Measurements from ENCODE around the gene GNPNAT1. TPM values are rescaled to one million over a fixed set of nuclear protein-coding genes. Genes with fewer than 3 reads are reported as not detected.

GNPNAT1 gene
- polyA plus RNA-seq (ENCODE audit: insufficient read length in 4 of 4), result 10 to 100 TPM; 26.9 to 35.3 (median 31.6) TPM

DNA sequence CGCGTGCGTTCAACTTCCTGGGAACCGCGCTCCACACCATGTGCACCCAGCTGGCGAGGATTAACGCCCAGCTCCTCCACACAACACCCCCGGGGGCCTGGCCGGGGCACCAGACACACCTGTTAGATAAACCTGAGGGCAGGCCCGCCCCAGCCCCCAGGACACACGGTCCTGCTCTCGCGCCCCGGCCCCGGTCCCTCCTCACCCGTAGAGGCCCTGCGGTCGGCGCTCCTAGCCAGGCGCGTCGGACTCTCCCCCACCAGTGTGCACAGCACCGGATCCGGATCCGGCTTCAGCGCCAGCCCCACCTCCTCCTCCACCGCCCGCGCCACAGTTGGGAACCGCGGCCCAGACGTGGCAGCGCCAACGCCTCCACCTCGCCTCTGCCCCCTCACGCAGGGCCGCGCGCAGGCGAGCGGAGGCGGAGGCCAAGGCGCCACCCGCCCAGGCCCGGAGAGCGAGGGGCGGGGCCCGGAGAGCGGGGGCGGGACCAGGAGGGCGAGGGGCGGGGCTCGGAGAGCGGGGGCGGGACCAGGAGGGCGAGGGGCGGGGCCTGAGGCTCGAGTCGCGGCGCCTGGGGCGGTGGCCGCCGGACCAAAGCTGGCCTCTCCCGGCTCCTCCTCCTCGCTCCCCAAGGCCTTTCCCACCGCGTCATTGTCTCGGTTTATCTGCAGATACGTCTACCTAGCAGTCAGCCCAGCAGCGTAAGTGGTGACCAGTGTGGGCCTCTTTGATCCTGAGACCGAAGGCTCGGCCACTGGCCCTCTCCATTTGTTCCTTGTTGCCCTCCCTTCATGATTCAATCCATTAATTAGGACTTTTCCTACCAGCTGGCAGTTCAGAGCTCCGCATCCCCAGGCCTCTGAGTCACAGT is at the start of gene GNPNAT1:
TSS of gene GNPNAT1 (minus strand) at position 385 of the 874 bp plus-strand sequence. CDS start 6,957 bp downstream, outside the sequence.
- peak; percentile 52 to 66 (median 62) for DNase-seq (ENCODE audit: low read depth in 4 of 4, low spot score in 2 of 4)

DNA sequence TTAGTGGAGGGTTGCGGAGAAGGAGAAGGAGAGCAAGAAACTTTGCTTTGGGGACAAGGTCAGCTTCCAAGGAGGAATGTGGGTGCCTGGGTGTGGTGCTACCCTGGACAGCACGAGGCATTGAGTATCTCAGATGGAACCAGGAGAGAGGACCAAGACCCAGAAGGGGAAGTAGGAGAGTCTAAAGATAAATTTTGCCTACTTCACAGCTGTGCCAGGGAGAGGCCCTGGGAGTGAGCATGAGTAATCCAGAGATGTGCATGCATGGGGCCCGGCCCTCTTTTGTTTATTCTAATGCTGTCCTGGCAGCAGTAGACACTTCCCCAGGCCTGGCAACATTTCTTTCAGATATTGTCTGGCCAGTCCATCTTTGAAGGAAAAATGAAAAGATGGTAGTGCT is 49.5 kb upstream of the GNPNAT1 start:
- no peak for DNase-seq (ENCODE audit: low read depth in 4 of 4, low spot score in 2 of 4)

DNA sequence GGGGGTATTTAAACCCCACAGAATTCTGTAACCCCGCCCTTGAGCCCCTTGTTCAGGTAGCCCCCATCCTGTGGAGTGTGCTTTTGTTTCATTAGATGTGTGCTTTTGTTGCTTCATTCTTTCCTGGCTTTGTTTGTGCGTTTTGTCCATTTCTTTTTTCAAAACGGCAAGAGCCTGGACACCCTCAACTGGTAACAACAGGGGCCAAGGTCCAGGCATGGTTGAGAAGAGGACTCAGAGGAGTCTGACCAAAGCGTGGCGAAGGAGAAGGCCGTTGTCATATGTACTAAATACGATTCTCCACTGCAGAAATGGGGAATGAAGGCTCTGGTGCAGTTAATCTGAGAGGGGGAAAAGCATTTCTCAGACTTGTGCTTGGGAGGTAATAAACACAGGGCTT is 46.0 kb upstream of the GNPNAT1 start:
- no peak for DNase-seq (ENCODE audit: low read depth in 4 of 4, low spot score in 2 of 4)

DNA sequence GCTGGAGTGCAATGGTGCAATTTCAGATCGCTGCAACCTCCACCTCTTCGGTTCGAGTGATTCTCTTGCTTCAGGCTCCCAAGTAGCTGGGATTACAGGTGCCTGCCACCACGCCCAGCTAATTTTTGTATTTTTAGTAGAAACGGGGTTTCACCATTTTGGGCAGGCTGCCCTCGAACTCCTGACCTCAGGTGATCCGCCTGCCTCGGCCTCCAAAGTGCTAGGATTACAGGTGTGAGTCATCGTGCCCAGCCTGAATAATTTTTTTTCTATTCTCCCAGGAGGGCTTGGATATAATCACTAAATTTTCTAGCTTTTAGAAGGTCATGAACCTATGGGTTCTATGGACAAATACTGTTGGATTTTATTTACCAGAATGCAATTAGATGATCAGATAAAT is 44.7 kb upstream of the GNPNAT1 start:
- DNase-seq (ENCODE audit: low read depth in 4 of 4, low spot score in 2 of 4), result no peak

DNA sequence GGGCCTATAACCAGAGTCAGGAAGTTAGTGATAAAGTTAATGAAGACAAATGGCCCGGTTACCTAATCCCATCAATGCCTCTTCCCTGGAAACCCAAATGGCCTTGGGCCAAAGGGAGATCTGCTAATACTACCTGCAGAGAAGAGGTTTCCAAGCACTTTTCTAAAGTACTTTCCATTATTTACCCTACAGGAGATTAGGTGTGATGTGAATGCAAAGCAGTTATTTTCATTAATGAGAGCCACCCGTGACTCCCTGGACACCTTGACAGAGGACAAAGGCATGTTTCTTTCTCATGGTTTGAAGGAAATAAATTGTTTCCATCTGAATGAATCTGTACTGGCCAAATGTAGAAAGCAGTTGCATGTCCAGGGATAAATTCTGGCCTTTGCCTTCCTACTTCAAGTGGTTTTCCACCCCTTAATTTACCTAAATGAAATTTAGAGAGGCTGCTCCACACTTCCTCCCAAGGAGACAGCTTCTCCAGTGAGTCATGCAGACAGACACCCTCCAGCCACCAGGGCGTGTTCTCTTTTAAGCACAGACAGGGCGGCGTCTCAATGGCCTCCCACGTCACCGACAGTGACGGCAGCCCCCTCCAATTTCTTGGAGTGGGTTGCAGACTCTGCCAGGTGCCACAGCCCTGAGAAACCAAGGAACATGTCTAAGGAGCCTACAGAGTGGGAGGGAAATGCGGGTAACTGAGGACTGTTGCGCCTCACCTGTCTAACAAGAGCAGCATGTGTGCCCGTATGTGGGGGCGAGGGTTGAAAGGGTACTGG is 43.9 kb upstream of the GNPNAT1 start:
- no peak for DNase-seq (ENCODE audit: low read depth in 4 of 4, low spot score in 2 of 4)

DNA sequence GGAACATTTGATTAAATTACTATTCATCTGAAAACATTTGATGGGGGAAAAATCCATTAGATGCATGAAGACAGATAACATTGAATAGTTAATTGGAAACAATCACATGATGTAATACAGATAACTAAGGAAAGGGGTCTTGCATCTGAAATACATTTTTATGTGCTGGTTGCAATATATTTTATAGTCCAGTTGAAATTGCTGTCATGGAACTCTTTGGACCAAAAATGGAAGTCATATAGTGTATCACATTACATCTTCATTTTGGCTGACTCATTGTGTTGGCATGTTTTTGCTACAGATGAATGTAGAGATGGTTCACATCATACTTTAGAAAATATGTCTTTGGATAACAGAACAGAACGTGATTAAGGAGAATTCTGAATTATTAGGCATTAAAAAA is 43.0 kb upstream of the GNPNAT1 start:
- DNase-seq (ENCODE audit: low read depth in 4 of 4, low spot score in 2 of 4), result no peak

DNA sequence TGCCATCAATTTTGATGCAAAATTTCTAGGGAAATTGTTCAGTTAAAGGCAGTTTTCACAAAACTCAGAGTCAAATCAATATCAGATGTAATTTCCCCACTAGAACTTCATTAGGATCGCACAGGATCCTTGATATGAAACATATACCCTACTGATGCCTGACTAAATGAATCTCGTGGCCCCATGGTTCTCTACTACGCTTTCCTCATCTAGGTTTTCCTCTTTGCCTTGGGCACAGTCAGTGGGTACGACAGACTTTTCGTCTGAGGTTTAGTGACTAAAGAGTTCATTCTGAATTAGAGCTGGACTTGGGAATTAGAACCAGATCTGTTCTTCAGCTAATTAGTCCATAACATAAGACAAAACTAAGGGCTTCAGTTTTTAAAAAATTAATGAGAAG is 42.5 kb upstream of the GNPNAT1 start:
- no peak for DNase-seq (ENCODE audit: low read depth in 4 of 4, low spot score in 2 of 4)

DNA sequence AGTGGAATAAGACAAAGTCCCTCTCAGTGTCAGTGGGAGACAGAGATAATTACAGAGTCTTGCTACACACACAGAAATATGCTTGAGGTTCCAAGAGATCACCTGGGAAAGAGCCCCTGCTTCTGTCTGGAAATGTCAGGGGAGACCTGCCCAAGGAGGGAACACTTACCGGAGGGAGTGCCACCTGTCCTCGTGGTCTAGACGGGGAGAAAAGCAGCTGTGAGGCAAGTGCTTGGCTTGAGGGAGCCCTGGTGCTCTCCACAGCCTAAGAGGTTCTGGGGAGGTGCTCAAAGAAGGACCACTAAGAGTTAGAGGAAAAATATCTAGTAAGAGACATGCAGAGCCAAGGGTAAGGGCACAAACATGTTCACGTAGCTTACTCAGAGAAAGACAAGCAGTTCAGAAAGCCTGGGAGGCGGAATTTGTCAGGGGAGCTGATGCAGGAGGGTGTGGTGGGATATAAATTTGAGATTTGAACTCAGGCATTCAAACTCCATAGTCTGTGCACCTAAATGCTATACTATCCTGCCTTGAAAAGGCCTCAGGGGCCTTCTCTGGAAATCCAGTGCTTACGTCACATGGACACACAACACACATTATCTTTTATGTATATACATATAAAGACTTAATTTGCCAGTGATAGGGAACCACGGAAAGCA is 38.2 kb upstream of the GNPNAT1 start:
- no peak for DNase-seq (ENCODE audit: low read depth in 4 of 4, low spot score in 2 of 4)

DNA sequence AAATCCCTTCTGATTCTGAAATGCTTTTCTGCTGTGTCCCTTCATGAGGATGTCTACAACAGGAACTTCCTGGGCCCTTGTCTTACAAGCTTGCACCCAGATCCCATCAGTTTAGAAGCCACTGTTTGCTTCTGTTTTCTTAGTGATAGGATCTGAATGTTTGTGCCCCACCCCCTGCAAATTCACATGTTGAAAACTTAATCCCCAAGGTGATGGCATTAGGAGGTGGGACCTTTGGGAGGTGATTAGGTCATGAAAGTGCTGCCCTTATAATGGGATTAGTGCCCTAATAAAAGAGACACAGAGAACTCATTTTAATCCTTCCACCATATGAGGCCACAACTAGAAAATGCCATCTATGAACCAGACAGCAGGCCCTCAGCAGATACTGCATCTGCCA is 36.0 kb upstream of the GNPNAT1 start:
- no peak for DNase-seq (ENCODE audit: low read depth in 4 of 4, low spot score in 2 of 4)

DNA sequence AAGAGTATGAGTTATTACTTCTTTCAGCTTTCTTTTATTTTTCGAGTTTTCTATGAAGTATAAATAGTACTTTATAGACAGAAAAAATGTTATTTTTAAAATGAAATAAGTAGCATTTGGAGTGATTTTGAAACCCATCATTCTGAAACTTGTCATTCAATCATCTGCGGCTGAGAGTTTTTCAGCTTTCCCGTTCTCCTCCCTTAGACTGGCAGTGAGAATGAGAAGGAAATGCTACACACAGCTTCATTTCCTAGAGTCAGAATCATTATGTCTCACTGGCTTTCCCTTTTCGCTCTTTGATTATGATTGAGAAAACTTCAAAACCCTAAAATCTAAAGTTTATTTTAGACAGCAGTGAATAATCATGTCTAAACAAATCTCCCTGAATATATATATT is 33.7 kb upstream of the GNPNAT1 start:
- DNase-seq (ENCODE audit: low read depth in 4 of 4, low spot score in 2 of 4), result no peak

DNA sequence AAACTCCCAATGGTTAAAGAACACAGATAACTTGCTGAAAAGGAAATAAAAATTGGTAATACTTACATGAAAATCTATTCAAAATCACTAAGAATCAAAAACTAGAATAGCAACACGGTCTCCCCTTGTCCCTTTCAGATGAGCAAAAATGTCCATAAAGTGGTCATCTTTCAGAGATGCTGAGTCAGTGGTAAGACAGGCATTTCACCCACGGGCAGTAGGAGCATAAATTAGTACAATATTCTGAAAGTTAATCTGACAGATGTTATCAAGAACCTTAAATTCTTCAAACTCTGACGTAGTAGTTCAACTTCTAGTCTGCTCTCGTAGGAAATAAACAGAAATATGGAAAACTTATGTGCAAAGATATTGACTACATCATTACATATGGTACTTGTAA is 33.1 kb upstream of the GNPNAT1 start:
- no peak for DNase-seq (ENCODE audit: low read depth in 4 of 4, low spot score in 2 of 4)

DNA sequence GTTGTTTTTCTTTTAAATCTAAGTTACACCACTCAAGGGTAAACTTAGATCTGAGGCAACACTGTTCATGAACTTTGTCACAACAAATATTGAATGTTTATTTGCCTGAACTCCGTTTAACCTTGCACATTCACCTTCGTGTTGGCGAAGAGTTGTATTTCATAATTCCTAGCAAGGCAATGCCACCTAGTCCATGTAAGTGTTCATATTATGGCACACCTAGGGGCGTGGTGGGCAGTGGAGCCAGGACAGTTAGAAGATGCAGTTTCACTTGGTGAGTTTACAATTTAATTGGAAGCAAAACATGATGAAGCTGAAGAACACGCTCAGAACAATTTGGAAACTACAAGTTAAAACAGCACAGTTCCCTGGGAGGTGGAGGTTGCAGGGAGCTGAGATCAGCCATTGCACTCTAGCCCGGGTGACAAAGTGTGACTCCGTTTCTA is 30.4 kb upstream of the GNPNAT1 start:
- no peak for DNase-seq (ENCODE audit: low read depth in 4 of 4, low spot score in 2 of 4)

DNA sequence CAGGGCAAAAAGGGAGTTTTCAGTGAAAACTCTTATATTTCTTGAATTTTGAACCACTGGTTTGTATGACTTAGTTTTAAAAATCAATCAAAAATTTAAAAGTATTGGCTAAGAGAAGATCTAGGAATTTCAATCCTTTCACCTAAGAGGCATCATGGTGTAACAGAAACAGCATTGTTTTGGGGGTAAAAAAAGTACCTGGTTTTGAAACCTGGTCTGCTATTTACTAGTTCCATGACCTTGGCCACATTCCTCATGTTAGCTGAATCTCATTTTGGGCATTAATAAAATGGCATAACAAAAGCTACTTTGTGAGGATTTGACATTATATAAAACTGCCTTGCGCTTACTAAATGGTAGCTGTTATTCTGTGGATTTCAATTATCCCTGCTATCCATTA is 16.7 kb upstream of the GNPNAT1 start:
- no peak for DNase-seq (ENCODE audit: low read depth in 4 of 4, low spot score in 2 of 4)

DNA sequence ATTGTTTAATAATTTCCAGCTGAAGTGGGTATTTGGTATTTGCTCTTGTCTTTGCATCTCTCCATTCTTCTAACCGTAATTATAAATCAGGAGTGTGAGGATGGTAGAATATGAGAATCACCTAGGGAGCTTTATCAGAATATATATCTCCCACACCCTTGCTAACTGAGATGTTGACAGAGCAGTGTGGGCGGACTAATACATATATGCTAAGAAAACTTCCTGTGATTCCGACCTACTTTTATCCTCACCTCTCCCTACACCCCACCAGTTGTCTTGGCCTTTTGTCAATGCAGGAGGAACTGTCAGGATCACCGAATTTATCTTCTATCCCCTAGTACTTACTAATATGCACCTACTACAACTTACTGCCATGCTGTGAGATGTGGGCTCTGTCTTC is 14.7 kb upstream of the GNPNAT1 start:
- no peak for DNase-seq (ENCODE audit: low read depth in 4 of 4, low spot score in 2 of 4)

DNA sequence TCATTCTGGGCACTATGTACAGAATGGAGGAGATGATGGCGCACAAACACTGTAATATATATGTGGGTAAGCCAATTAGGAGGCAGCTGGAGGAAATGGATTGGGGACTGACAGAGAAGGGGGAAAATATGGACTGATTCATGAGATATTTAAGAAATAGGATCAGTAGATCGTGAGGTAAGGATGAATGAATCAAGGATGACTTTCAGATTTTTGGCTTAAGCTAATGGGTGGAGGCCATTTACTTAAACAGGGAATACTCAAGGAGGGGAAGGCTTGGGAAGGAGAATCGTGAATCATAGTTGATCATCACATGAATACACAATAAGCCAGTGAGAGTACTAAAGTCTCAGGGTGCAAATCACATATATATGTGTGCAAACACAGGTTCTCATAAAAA is 11.2 kb upstream of the GNPNAT1 start:
- DNase-seq (ENCODE audit: low read depth in 4 of 4, low spot score in 2 of 4), result no peak

DNA sequence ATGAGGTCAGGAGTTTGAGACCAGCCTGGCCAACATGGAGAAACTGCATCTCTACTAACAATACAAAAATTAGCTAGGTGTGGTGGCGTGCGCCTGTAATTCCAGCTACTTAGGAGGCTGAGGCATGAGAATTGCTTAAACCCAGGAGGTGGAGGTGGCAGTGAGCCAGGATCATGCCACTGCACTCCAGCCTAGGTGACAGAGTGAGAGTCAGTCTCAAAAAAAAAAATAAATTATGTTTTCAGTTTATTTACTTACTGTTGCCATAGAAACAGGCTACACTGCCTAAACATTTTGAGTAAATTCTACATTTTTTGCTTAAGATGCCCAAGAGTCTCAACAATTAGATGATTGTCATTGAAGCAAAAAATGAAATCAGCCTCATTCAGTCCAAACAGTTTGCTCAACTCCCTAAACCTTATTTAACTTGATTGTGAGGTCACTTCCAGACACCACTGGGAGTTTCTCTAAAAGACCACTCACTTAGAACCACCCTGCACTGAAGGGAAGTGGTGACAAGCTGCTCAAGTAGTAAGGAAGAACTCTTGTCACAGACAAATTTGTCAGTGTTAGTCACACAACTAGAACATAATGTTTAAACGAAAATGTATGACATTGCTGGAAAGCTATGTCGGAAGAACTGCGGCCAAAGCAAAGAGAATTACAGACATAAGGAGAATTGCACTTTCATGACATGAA is 9.8 kb upstream of the GNPNAT1 start:
- no peak for DNase-seq (ENCODE audit: low read depth in 4 of 4, low spot score in 2 of 4)

DNA sequence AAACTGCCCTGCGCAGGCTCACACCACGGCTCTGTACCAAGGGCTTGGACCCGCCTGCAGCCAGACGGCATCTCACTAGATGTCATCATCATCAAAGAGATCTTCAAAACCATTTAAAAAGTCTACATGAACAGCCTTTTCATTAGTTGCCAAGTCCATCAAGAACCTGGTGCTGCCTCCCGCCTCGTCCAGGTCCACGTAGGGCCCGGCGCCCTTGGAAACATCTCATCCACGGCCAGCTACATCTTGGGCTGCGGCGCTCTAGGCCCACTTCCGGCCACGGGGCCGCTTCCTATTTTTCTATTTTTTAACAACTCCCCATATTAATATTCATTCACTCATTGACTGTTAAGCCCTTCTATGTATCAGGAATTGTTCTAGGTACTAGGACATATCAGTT is 7.4 kb upstream of the GNPNAT1 start:
- DNase-seq (ENCODE audit: low read depth in 4 of 4, low spot score in 2 of 4), result no peak

DNA sequence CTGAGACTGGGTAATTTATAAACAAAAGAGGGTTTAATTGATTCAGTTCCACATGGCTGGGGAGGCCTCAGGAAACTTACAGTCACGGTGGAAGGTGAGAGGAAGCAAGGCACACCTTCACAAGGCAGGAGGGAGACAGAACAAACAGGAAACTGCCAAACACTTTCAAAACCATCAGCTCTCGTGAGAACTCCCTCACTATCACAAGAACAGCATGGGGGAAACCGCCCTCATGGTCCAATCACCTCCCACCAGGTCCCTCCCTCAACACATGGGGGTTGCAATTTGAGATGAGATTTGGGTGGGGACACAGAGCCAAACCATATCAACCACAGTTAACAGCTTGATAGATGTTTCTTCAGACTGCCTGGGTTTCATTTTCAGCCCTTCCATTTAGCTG is 6.2 kb upstream of the GNPNAT1 start:
- no peak for DNase-seq (ENCODE audit: low read depth in 4 of 4, low spot score in 2 of 4)

DNA sequence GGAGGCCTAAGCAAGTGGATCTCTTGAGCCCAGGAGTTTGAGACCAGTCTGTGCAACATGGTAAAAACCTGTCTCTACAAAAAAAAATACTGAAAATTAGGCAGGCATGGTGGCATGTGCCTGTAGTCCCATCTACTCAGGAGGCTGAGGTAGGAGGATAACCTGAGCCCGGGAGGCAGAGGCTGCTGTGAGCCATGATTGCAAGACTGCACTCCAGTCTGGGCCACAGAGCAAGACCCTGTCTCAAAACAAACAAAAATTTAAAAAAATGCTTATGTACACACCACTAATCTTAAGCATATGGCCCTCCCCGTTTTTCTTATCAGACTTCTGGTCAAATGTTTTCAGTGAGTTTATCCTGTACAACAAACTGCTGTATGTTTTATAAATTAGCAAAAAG is 1.7 kb upstream of the GNPNAT1 start:
- DNase-seq (ENCODE audit: low read depth in 4 of 4, low spot score in 2 of 4), result no peak

DNA sequence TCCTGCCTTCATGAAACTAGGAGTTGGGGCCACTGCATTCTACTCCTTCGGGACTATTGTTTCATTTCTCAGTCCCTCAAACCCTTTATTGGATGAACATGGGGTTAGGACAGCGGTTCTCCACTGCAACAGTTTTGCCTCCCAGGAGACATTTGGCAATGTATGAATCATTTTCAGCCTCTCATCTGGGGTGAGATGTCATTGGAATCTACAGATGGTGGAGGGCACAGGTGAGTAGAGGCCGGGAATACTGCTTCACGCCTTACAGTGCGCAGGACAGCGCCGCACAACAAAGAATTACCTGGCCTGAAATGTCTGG is 649 bp upstream of the GNPNAT1 start:
- DNase-seq (ENCODE audit: low read depth in 4 of 4, low spot score in 2 of 4), result peak in 1 of 4 donors; percentile 45

DNA sequence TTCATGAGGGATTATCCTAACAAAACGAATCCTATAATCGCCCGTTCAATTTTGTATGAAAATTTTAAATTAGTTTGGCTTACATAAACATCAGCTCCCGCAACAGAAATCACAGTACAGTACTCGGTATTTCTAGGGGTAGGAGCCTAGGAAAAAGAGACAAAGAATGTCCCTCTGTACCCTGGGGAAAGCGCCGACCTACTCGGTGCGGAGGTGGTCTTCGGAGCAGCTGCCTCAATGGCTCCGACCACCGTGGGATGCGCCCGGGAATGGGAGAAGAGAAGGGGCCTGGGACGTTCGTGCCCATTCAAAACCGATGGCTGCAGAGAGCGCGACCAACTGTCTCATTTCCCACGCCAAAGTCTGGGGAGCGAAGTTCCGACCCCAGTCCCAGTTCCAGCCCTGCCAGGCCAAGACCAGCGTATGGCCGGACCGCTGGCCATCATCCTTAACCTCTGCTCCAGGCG is 618 bp downstream of the GNPNAT1 start:
- DNase-seq (ENCODE audit: low read depth in 4 of 4, low spot score in 2 of 4), result peak in 1 of 4 donors; percentile 38

All from left renal cortex interstitium (tissue), 4 donors.